ENCODE results near the gene CNPY1. TPM values are rescaled to one million over a fixed set of nuclear protein-coding genes. Genes with fewer than 3 reads are reported as not detected.

CNPY1 gene
- total RNA-seq, 1 experiment from 2014 or later: not detected

- POLR2A ChIA-PET: no interaction called here
- in situ Hi-C loops (cut with HindIII; ENCODE audit: low pct_unique_long_range_greater_than_20kb, low sequenced_read_pairs): no loop called here
- H3K4me3 ChIP-seq (ENCODE audit: low read depth in 2 of 2, low read length in 2 of 2): no peak overlapping the region
These were observed 24.0 kb upstream of the CNPY1 start for GRCh38 chr7:155570171-155570958.

GRCh38 chr7:155569681-155570080 lies 23.3 kb upstream of the CNPY1 start:
- ATAC-seq: peak; percentile 56; the same call in 1 of the 2 replicates
- H3K27ac ChIP-seq (ENCODE audit: low read length): no peak overlapping the region
- CTCF ChIA-PET: no interaction called here
- no peaks in the 10 kb centered on the region for H3K27me3 ChIP-seq (ENCODE audit: control insufficient read depth, insufficient read depth, low read length)
- no peaks in the 10 kb centered on the region for H3K9me3 ChIP-seq (ENCODE audit: control insufficient read depth, insufficient read depth, low read depth, low read length)
- BruUV-seq (replicated peaks): no TSS peak
- TF ChIP-seq CTCF (IDR thresholded peaks at IDR 0.05): no peak
- no peak for TF ChIP-seq POLR2AphosphoS5 (IDR thresholded peaks at IDR 0.05; ENCODE audit: low read depth, low read length)
- TF ChIP-seq REST (IDR thresholded peaks at IDR 0.05; ENCODE audit: insufficient read depth in 1 of 2, low read depth in 2 of 2, low read length in 1 of 2): no peak
- no peak for TF ChIP-seq TCF7L2 (IDR thresholded peaks at IDR 0.05; ENCODE audit: low read depth, low read length)
- TF ChIP-seq SIN3A (IDR thresholded peaks at IDR 0.05; ENCODE audit: borderline replicate concordance, insufficient read depth, low read depth, low read length): no peak
- H3K4me1 ChIP-seq (ENCODE audit: control insufficient read depth, insufficient read depth, low read length): no peaks in the 10 kb centered on the region
- no peaks in the 10 kb centered on the region for H3K36me3 ChIP-seq (ENCODE audit: control insufficient read depth, insufficient read depth, low read length)
- POLR2A ChIA-PET: no interaction called here
- in situ Hi-C loops (cut with HindIII; ENCODE audit: low pct_unique_long_range_greater_than_20kb, low sequenced_read_pairs): no loop called here
- DNase-seq (ENCODE audit: low read depth, low spot score): no peak
- intact Hi-C loops (cut with micrococcal nuclease; ENCODE audit: unreplicated experiment): no loop called here
- no peak overlapping the region for H3K4me3 ChIP-seq (ENCODE audit: low read depth in 2 of 2, low read length in 2 of 2)

More at GRCh38 chr7:155570171-155570958, 24.0 kb upstream of the CNPY1 start:
- no peaks in the 10 kb centered on the region for H3K9me3 ChIP-seq (ENCODE audit: control insufficient read depth, insufficient read depth, low read depth, low read length)
- intact Hi-C loops (cut with micrococcal nuclease; ENCODE audit: unreplicated experiment): no loop called here
- CTCF ChIA-PET: no interaction called here
- no peaks in the 10 kb centered on the region for H3K4me1 ChIP-seq (ENCODE audit: control insufficient read depth, insufficient read depth, low read length)
- TF ChIP-seq CTCF (IDR thresholded peaks at IDR 0.05): no peak
- no peak for TF ChIP-seq SIN3A (IDR thresholded peaks at IDR 0.05; ENCODE audit: borderline replicate concordance, insufficient read depth, low read depth, low read length)
- TF ChIP-seq REST (IDR thresholded peaks at IDR 0.05; ENCODE audit: insufficient read depth in 1 of 2, low read depth in 2 of 2, low read length in 1 of 2): no peak
- TF ChIP-seq POLR2AphosphoS5 (IDR thresholded peaks at IDR 0.05; ENCODE audit: low read depth, low read length): no peak
- no peak for TF ChIP-seq TCF7L2 (IDR thresholded peaks at IDR 0.05; ENCODE audit: low read depth, low read length)
- no peaks in the 10 kb centered on the region for H3K27me3 ChIP-seq (ENCODE audit: control insufficient read depth, insufficient read depth, low read length)
- no peaks in the 10 kb centered on the region for H3K36me3 ChIP-seq (ENCODE audit: control insufficient read depth, insufficient read depth, low read length)
- no peak overlapping the region for H3K27ac ChIP-seq (ENCODE audit: low read length)
- no peak for ATAC-seq
- BruUV-seq (replicated peaks): no TSS peak
- no peak for DNase-seq (ENCODE audit: low read depth, low spot score)

All from Panc1 (cell line).